HG02970 (cell line): ENCODE measurements around the gene ACLY.
"Not testable (repeated sequence)": the region's sequence is repeated elsewhere in the genome, so short reads cannot be mapped to it uniquely, and the experiment has no call there.

Experiments used
- ATAC-seq: cut with Tn5 transposase; IDR thresholded peaks from one replicate; pipeline ENCODE4 v1.9.1; 2021; ENCODE audit warnings: mild to moderate bottlenecking, moderate library complexity, moderate number of reproducible peaks; ENCODE audit not compliant: unreplicated experiment, low FRiP score

Gene ACLY

GRCh38 chr17:41941168-41941567, 22.4 kb upstream of the ACLY start:
- ATAC-seq: no peak

GRCh38 chr17:41939693-41940090, 20.9 kb upstream of the ACLY start:
- ATAC-seq: no peak

GRCh38 chr17:41939044-41939692, 20.4 kb upstream of the ACLY start:
- no peak for ATAC-seq

- no peak for ATAC-seq
Observed at GRCh38 chr17:41937970-41938954, 19.5 kb upstream of the ACLY start.

- ATAC-seq: no peak
Observed at GRCh38 chr17:41935641-41936040, 16.9 kb upstream of the ACLY start.

- no peak for ATAC-seq
Observed at GRCh38 chr17:41932816-41933389, 14.2 kb upstream of the ACLY start.

- not testable (repeated sequence) for ATAC-seq
Observed at GRCh38 chr17:41931715-41932114, 13.0 kb upstream of the ACLY start.

GRCh38 chr17:41930833-41931156, 12.0 kb upstream of the ACLY start:
- ATAC-seq: not testable (repeated sequence)

GRCh38 chr17:41930009-41930832, 11.5 kb upstream of the ACLY start, which contains the start of gene ODAD4:
Gene ODAD4 (plus strand): TSS chr17:41930617. CDS start chr17:41930724, 107 bp downstream.
- ATAC-seq: peak; percentile 88

- ATAC-seq: no peak
Observed at GRCh38 chr17:41928693-41929251, 10.0 kb upstream of the ACLY start.

GRCh38 chr17:41925991-41926590, 7.3 kb upstream of the ACLY start:
- no peak for ATAC-seq

- ATAC-seq: no peak
Observed at GRCh38 chr17:41920580-41920955, 1.8 kb upstream of the ACLY start.

GRCh38 chr17:41919840-41920579, 1.3 kb upstream of the ACLY start:
- ATAC-seq: no peak

- no peak for ATAC-seq
Observed at GRCh38 chr17:41919165-41919817, 540 bp upstream of the ACLY start.

GRCh38 chr17:41917679-41918313, 955 bp downstream of the ACLY start:
- ATAC-seq: no peak

- no peak for ATAC-seq
Observed at GRCh38 chr17:41917192-41917591, 1.6 kb downstream of the ACLY start.

GRCh38 chr17:41915566-41915965, 3.2 kb downstream of the ACLY start:
- ATAC-seq: no peak

- ATAC-seq: no peak
Observed at GRCh38 chr17:41915020-41915419, 3.7 kb downstream of the ACLY start.
